BJ (cell line): ENCODE data around the gene GRM2. TPM values are rescaled to one million over a fixed set of nuclear protein-coding genes. Genes with fewer than 3 reads are reported as not detected.

Experiments used
- CTCF ChIA-PET: fragments of 350-600 bp; formaldehyde crosslinking; extraction: SDS; loops from one replicate; lab custom pipeline; 2021; ENCODE audit warnings: antibody characterized with exemption, inconsistent platforms; lab: Yijun Ruan, JAX
- POLR2A ChIA-PET: fragments of 300-600 bp; sonication (Branson Sonifier 250); formaldehyde crosslinking; extraction: SDS; loops from one replicate; lab custom pipeline; 2021; ENCODE audit warnings: antibody characterized with exemption; lab: Charles Lee
- DNase-seq: peaks from one replicate; pipeline ENCODE4 v3.0.0-alpha.2; 2011; ENCODE audit warnings: low read depth
- H3K27me3 ChIP-seq: 2 replicates; pipeline ENCODE4 v1.6.0; 2011; ENCODE audit warnings: low read length; ENCODE audit not compliant: control insufficient read depth, insufficient read depth
- H3K36me3 ChIP-seq: 2 replicates; pipeline ENCODE4 v1.5.1; 2011; ENCODE audit warnings: low read length; ENCODE audit not compliant: control insufficient read depth, insufficient read depth
- H3K4me3 ChIP-seq: 2 replicates; pipeline ENCODE4 v1.5.1; 2011; ENCODE audit warnings: low read depth, mild to moderate bottlenecking, control low read depth, low read length
- polyA plus RNA-seq: library from polyadenylated mRNA; depleted of rRNA; stranded (reverse); fragments of >200 nt; gene quantifications from 2 replicates; pipeline ENCODE4 v1.2.3, GENCODE V29; 2011
- TF ChIP-seq, protein P1 (sequence below): IDR thresholded peaks from 2 replicates; pipeline ENCODE4 v1.5.1; 2011; ENCODE audit warnings: low read depth, mild to moderate bottlenecking, control low read depth, inconsistent platforms, low read length, moderate library complexity; ENCODE audit not compliant: insufficient read depth

Gene GRM2
- polyA plus RNA-seq, 1 experiment = 0.09 TPM

DNA sequence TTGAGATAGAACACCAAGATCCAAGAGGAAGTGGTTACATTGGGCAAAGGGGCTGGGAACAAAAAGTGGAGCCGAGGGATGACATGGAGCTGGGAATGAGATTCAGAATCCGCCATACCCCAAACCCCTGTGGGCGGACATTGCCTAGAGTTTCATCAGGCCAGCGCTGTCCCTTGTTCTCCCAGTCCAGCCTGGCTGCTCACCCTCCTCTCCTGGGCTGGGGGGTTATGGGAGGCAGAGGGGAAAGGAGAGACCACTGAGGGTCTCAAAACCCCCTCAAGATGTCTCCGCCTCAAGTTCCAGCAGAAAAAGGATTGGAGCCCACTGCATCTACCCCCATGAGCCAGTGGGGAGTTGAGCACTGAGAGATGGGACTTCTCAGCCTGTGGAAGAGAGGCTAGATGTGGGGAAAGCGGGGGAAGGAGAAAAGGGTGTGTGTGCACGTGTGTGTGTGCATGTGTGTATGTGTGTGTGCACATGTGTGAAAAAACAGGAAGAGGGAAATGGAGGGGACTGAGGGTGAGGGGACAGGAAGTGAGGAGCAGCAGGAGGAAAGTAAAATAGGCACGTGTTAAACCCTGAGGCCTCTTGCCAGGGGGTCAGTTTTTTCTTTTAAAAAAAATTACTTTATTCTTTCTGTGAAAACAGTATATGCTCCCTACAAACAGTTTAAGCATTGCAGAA is 14.3 kb downstream of the GRM2 start:
- POLR2A ChIA-PET = no interaction called here
- peaks cover 2% of the 10 kb centered on the region; the same call in 1 of the 2 replicates for H3K27me3 ChIP-seq
- H3K4me3 ChIP-seq = no peak overlapping the region
- no peak for DNase-seq
- no peaks in the 10 kb centered on the region for H3K36me3 ChIP-seq
- TF ChIP-seq, protein P1, sequence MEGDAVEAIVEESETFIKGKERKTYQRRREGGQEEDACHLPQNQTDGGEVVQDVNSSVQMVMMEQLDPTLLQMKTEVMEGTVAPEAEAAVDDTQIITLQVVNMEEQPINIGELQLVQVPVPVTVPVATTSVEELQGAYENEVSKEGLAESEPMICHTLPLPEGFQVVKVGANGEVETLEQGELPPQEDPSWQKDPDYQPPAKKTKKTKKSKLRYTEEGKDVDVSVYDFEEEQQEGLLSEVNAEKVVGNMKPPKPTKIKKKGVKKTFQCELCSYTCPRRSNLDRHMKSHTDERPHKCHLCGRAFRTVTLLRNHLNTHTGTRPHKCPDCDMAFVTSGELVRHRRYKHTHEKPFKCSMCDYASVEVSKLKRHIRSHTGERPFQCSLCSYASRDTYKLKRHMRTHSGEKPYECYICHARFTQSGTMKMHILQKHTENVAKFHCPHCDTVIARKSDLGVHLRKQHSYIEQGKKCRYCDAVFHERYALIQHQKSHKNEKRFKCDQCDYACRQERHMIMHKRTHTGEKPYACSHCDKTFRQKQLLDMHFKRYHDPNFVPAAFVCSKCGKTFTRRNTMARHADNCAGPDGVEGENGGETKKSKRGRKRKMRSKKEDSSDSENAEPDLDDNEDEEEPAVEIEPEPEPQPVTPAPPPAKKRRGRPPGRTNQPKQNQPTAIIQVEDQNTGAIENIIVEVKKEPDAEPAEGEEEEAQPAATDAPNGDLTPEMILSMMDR = no peak
- CTCF ChIA-PET = interaction anchor here (0.9 kb wide), 1 partner anchor 17 kb away, joined by 3 read pairs; no protein-coding TSS in a partner anchor

GRCh38 chr3:51722362-51722761 is 15.5 kb downstream of the GRM2 start:
- TF ChIP-seq, protein P1 = no peak
- DNase-seq = no peak
- Histone ChIP-seq H3K36me3 (no peaks in the 10 kb centered on the region), H3K4me3 (no peak overlapping the region), H3K27me3 (peaks cover 2% of the 10 kb centered on the region; the same call in 1 of the 2 replicates)
- POLR2A ChIA-PET = no interaction called here
- CTCF ChIA-PET = no interaction called here

DNA sequence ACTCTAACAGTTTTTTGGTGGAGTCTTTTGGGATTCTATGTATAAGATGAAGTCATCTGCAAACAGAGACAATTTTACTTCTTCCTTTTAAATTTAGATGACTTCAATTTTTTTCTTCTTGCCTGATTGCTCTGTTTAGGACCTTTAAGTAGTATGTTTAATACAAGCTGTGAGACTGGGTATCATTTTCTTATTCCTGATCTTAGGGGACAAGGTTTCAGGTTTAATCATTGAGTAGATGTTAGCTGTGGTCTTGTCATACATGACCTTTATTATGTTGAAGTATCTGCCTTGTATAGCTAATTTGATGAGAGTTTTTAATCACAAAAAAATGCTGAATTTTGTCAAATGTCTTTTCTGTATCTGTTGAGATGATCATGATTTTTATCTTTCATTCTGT is 20.6 kb downstream of the GRM2 start:
- Histone ChIP-seq H3K27me3 (peaks cover 2% of the 10 kb centered on the region; the same call in 1 of the 2 replicates), H3K36me3 (no peaks in the 10 kb centered on the region), H3K4me3 (no peak overlapping the region)
- CTCF ChIA-PET = interaction anchor here (1.2 kb wide), 1 partner anchor 11 kb away, joined by 4 read pairs; no protein-coding TSS in a partner anchor
- no peak for DNase-seq
- POLR2A ChIA-PET = no interaction called here
- TF ChIP-seq, protein P1 = no peak

- POLR2A ChIA-PET = no interaction called here
Observed at GRCh38 chr3:51729042-51729633, 22.3 kb downstream of the GRM2 start.

More at GRCh38 chr3:51729042-51729633, 22.3 kb downstream of the GRM2 start:
- Histone ChIP-seq H3K27me3 (peaks cover 2% of the 10 kb centered on the region; the same call in 1 of the 2 replicates), H3K36me3 (no peaks in the 10 kb centered on the region), H3K4me3 (no peak overlapping the region)
- TF ChIP-seq, protein P1 = no peak
- DNase-seq = no peak
- CTCF ChIA-PET = interaction anchor here (0.7 kb wide), 1 partner anchor 1166 kb away, joined by 3 read pairs; no protein-coding TSS in a partner anchor
